Naive thymus-derived CD8-positive, alpha-beta T cell (primary cell): Measurements from ENCODE around the gene LAMA2. TPM values are rescaled to one million over a fixed set of nuclear protein-coding genes. Genes with fewer than 3 reads are reported as not detected.

Experiments used
- ATAC-seq, 2 donors: fragments of 150-1000 bp; cut with Tn5 transposase in 1 of 2; sonication (Bioruptor Pico), chemical (Tn5 transposase) in 1 of 2; 1 replicate in 1 of 2; 2 replicates in 1 of 2; pipeline ENCODE4 v1.10.0; 2021; ENCODE audit warnings: mild to moderate bottlenecking in 2 of 2, moderate library complexity in 2 of 2
- POLR2A ChIA-PET: fragments of 350-600 bp; sonication (Branson Sonifier 250); formaldehyde crosslinking; loops from one replicate; lab custom pipeline; 2021; ENCODE audit warnings: antibody characterized with exemption; lab: Charles Lee
- DNase-seq, 10 donors: peaks; one replicate each; pipeline versions ENCODE4 v3.0.0 to v3.0.0-alpha.2; 2020 to 2022
- H3K27ac Mint-ChIP-seq, 10 donors: one replicate each; pipeline ENCODE4 v1.8.0; 2020 to 2022; ENCODE audit warnings: mild to moderate bottlenecking in 10 of 10, mixed read lengths in 10 of 10, moderate library complexity in 4 of 10, inconsistent platforms in 1 of 10
- H3K27me3 Mint-ChIP-seq, 5 donors: one replicate each; pipeline ENCODE4 v1.8.0; 2021 to 2022; ENCODE audit warnings: mixed read lengths in 5 of 5
- H3K36me3 Mint-ChIP-seq, 3 donors: one replicate each; pipeline ENCODE4 v1.8.0; 2020 to 2022; ENCODE audit warnings: mixed read lengths in 3 of 3, mild to moderate bottlenecking in 2 of 3, inconsistent platforms in 1 of 3
- H3K4me1 Mint-ChIP-seq, 4 donors: one replicate each; pipeline ENCODE4 v1.8.0; 2021 to 2022; ENCODE audit warnings: mixed read lengths in 4 of 4
- H3K4me3 Mint-ChIP-seq, 10 donors: one replicate each; pipeline ENCODE4 v1.8.0; 2020 to 2022; ENCODE audit warnings: mild to moderate bottlenecking in 10 of 10, mixed read lengths in 10 of 10, moderate library complexity in 6 of 10, inconsistent platforms in 1 of 10
- H3K9me3 Mint-ChIP-seq, 9 donors: one replicate each; pipeline ENCODE4 v1.8.0; 2020 to 2022; ENCODE audit warnings: mixed read lengths in 9 of 9, mild to moderate bottlenecking in 3 of 9, inconsistent platforms in 1 of 9, moderate library complexity in 1 of 9
- polyA plus RNA-seq, 3 donors: library from polyadenylated mRNA; unstranded; fragments of 300-500 nt; fragmentation: Illumina TruSeq; gene quantifications; one replicate each; pipeline ENCODE4 v1.2.3, GENCODE V29; 2021
- total RNA-seq, 8 experiments: library from RNA in 2 of 8; stranded (reverse) in 2 of 8; gene quantifications; one replicate each; pipeline ENCODE4 v1.2.3 and lab custom pipeline; 2021 to 2026

Gene LAMA2
- total and polyA plus RNA-seq, 5 experiments from 2014 or later = not detected

DNA sequence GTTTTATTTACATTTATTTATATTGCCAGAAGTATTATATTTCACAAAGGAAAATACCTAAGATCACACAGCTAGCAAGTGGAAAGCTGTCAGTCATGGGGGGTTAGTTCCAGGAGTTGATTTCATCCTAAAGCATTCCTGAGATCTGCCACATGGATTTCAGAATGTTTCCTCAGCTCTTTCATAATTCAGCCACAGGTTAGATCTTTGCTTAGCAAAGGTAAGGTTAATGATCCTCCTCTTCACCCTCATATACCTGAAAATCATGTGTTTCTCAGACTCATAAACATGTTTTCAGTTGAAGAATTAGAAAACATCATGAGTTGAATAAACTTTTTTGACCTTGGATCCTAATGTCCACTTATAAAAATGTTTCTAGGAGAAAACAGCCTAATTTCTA lies 611.6 kb downstream of the LAMA2 start:
- no peak overlapping the region for H3K27ac Mint-ChIP-seq
- POLR2A ChIA-PET = no interaction called here
- no peaks in the 10 kb centered on the region for H3K9me3 Mint-ChIP-seq
- H3K27me3 Mint-ChIP-seq = peaks cover 0 to 3% (median 0%) of the 10 kb centered on the region in 5 donors
- no peaks in the 10 kb centered on the region for H3K36me3 Mint-ChIP-seq
- DNase-seq (no peak), ATAC-seq (no peak)
- H3K4me3 Mint-ChIP-seq = no peak overlapping the region
- peaks cover 13 to 32% (median 27%) of the 10 kb centered on the region in 4 donors for H3K4me1 Mint-ChIP-seq

DNA sequence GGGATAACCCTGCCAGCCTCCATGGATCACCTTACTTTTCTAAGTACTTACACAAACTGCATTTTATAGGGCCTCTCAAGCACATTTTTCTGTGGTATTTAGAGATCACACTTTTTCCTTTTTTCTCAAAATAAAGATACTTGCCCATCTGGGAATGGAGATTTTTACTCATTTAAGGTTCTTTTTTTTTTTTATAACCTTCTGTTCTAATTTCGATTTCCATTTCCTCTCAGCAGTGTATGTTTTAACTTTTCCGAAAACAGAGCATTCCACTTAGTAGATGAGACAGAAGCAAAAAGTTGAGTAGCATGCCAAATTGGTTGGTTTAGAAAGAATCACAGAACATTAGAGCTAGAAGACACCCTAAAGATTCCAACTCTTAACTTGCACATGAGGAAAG lies 612.7 kb downstream of the LAMA2 start:
- no peak for DNase-seq
- Mint-ChIP-seq H3K4me3 (no peak overlapping the region), H3K27me3 (peaks cover 0 to 3% (median 0%) of the 10 kb centered on the region in 5 donors), H3K36me3 (no peaks in the 10 kb centered on the region), H3K9me3 (no peaks in the 10 kb centered on the region), H3K27ac (peak overlapping the region in 2 of 10 donors; percentile 14 to 25), H3K4me1 (peaks cover 10 to 22% (median 18%) of the 10 kb centered on the region in 4 donors)
- ATAC-seq = no peak
- POLR2A ChIA-PET = no interaction called here

DNA sequence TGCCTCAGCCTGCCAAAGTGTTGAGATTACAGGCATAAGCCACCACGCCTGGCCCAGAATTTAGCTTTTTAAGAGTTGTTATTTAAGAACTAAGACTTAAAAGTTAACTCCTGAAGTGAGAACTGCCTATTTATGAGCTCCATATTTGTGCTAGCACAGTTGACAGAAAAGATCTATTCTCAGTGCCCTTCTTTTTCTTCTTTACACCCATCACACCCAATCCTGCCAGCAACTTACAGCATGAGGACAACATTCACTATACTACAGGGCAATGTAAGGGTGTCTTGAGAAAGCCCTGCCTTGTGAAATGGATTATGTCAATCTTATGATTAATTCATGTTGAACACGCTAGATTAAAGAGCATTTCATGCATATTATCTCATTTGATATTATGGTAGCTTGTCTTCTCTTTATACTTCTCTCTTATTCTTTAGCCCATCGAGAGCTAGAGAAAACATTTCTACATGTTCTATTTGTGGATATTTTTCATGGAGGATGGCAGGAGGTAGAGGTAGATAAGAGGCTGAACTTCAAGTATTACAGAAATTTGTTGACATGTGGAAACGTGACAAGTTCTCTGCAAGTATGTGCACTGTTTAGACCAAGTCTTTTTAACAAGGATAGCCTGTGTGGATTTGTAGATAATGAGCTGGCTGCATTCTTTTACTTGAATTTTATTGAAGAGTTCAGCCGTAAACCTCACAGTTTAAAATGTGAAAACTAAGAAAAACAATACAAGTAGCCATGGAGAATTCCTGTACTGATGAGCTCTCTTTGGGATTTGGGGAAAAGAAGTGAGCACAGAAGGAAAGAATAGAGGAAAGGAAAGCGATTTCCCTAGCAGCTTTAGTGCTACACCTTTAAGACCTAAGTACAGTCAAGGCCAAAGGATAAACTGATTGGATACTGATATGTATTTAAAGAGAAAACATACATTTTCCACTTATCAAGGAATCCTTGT lies 614.8 kb downstream of the LAMA2 start:
- Mint-ChIP-seq H3K27ac (no peak overlapping the region), H3K4me1 (peaks cover 8 to 19% (median 9%) of the 10 kb centered on the region in 4 donors), H3K4me3 (no peak overlapping the region), H3K9me3 (no peaks in the 10 kb centered on the region), H3K27me3 (peaks cover 0 to 3% (median 0%) of the 10 kb centered on the region in 5 donors), H3K36me3 (no peaks in the 10 kb centered on the region)
- DNase-seq = no peak
- ATAC-seq = no peak
- POLR2A ChIA-PET = no interaction called here

DNA sequence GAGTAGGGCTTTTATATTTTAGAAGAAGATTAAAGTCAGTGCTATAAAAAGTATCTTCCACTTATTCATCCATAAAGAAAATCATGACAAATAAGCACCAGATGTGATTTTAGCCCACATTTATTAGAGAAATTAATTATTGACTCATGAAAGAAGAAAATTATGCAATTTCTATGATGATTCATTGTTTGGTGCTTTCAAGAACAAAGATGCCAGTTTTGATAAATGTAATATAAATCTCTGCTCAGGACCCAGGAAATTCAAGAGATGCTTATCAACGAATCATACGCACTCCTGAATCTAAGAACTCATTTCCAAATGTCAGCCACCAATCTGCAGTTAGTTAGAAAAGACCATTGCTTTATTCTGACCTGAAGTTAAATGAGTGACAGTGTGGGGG lies 615.6 kb downstream of the LAMA2 start:
- ATAC-seq = no peak
- Mint-ChIP-seq H3K4me3 (peak overlapping the region; percentile 29 to 70 (median 62)), H3K36me3 (no peaks in the 10 kb centered on the region), H3K27me3 (peaks cover 0 to 3% (median 0%) of the 10 kb centered on the region in 5 donors), H3K9me3 (no peaks in the 10 kb centered on the region), H3K4me1 (peaks cover 8 to 19% (median 9%) of the 10 kb centered on the region in 4 donors), H3K27ac (peak overlapping the region in 3 of 10 donors; percentile 1 to 10 (median 10))
- POLR2A ChIA-PET = no interaction called here
- no peak for DNase-seq

DNA sequence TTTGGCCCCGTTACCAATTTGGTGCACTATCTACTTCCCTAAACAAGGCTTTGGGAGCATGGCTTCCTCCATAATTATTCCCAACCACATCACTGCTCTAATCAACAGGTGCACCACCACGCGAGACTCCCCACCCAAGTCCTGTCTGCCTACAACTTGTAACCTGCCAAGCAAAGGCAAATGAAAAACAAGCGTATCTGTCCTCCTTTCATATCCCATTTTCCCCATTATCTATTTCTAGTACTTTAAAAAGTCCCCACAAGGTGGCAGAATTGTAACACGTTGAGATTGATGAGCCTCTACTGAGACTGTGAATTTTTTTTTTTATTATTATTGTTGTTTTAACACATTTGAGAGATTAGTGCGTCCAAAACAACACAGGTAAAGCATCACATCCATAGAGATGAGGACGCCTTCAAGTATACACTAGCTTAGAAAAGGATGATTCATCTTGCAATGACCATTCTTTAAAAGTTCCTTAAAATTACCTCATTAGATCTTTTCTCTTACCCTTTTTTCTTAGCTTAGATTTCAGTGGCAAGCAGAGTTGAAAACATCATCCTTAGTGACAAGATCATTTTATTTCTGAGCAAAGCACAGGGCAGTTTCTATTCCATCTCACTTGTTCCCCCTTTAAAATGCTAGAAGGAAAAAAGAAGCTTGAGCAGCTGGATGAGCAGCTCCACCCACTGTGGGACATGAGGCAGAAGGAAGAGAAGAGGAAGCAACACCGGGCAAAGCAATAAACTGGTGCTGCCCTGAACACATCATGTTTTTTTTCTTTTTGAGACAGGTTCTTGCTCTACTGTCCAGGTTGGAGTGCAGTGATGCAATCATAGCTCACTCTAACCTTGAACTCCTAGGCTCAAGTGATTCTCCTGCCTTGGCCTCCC lies 616.3 kb downstream of the LAMA2 start:
- Mint-ChIP-seq H3K27ac (peak overlapping the region in 3 of 10 donors; percentile 1 to 10 (median 10)), H3K36me3 (no peaks in the 10 kb centered on the region), H3K4me3 (peak overlapping the region; percentile 29 to 70 (median 62)), H3K4me1 (peaks cover 8 to 19% (median 9%) of the 10 kb centered on the region in 4 donors), H3K9me3 (no peaks in the 10 kb centered on the region), H3K27me3 (peaks cover 0 to 3% (median 0%) of the 10 kb centered on the region in 5 donors)
- DNase-seq (peak in 5 of 10 donors; percentile 5 to 59 (median 58)), ATAC-seq (peak; percentile 69 to 80)
- POLR2A ChIA-PET = no interaction called here

DNA sequence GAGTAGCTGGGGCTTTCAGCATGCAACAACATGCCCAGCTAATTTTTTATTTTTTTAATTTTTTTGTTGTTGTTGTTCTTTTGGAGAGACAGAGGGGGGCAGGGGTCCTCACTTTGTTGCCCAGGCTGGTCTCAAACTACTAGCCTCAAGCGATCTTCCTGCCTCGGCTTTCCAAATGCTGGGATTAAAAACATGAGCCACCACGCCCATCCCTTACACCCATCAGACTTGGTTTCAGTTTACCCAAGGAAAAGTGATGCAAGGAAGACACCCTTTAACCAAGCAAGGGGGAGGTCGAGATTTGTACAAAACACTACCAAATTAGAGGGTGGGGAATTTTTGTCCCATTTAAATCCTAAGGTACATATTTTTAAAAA lies 616.9 kb downstream of the LAMA2 start:
- peaks cover 8 to 19% (median 9%) of the 10 kb centered on the region in 4 donors for H3K4me1 Mint-ChIP-seq
- POLR2A ChIA-PET = no interaction called here
- peaks cover 0 to 3% (median 0%) of the 10 kb centered on the region in 5 donors for H3K27me3 Mint-ChIP-seq
- no peak overlapping the region for H3K27ac Mint-ChIP-seq
- no peaks in the 10 kb centered on the region for H3K9me3 Mint-ChIP-seq
- no peak for ATAC-seq
- no peaks in the 10 kb centered on the region for H3K36me3 Mint-ChIP-seq
- no peak for DNase-seq
- no peak overlapping the region for H3K4me3 Mint-ChIP-seq

DNA sequence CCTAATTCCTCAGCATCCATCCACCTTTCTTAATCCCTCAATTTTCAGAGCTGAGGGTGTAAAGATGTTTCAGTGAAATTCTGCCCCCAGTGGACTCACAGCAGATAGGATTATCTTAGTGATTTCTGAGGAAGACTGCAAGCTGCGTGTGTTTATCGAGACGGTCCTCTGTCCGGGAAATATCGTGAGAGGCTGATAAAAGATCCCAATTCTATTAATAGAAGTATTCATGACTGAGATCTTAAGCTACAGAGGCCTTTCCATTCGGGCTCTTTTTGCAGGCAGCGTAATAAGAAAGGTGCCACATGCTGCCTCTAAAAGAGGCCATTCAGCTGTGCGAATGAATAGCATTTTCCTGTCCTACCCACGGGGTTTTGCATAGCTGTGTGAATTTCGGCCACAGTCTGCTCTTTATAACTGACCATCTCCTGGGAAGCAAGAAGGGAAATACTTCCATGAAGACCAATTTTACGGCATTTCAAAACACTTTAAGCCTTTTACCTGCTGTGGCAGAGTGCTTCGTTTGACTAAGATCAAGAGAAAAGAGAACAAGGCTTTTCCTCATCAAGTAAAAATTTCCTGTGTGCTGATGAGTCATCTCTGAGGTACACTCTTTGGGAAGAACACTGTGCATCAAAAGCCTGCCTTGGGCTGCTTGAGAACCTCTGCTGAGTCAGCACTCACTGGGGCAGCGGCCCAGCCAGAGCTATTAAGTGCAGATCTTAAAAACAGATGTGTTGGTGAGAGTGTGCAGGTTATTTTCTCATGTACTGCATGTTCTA lies 618.2 kb downstream of the LAMA2 start:
- Mint-ChIP-seq H3K4me3 (no peak overlapping the region), H3K4me1 (peaks cover 6 to 19% (median 9%) of the 10 kb centered on the region in 4 donors)

DNA sequence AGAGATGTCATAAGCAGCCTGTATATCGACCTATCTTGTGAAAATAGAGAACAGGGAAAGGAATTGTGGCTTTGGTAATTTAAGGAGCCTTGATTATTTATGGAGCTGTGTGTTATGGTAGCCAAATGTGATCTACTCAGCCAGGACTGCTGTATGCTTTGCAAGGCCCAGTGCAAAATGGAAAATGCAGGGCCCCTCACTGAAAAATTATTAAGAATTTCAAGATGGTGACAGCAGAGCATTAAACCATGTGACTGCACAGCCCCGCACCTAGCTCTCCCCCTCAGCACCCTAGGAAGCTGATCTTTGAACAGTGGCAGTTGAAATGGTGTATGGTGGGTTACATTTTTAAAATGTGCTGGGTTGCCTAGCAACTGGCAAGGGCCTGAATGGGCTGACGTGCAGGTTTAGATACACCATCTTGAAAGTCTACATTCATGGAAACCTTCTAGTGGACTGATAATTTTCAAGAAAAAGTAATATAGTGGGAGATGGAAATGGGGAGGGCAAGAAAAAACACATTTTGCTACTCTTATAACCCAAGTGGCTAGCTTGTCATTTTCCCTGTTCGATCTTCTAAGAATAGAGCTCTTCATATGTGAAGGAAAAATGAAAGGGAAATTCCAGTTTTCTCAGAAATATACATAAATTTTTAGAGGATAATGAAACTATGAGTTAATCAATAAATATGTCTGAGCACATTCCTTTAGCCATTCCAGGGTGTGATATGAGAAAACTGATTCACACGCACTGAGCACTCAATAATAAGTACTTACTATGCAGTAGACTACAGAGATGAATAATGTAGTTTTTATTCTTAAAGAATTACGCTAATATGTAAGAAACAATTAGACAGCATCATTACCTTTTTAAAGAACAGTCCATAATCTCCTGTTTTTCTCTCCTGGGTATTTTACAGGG lies 619.1 kb downstream of the LAMA2 start:
- POLR2A ChIA-PET = no interaction called here
- peaks cover 6 to 19% (median 9%) of the 10 kb centered on the region in 4 donors for H3K4me1 Mint-ChIP-seq
- peaks cover 0 to 3% (median 0%) of the 10 kb centered on the region in 5 donors for H3K27me3 Mint-ChIP-seq
- ATAC-seq = no peak
- no peaks in the 10 kb centered on the region for H3K36me3 Mint-ChIP-seq
- peak overlapping the region in 1 of 10 donors; percentile 66 for H3K27ac Mint-ChIP-seq
- H3K9me3 Mint-ChIP-seq = no peaks in the 10 kb centered on the region
- no peak for DNase-seq
- H3K4me3 Mint-ChIP-seq = no peak overlapping the region

More for the DNA sequence above, 618.2 kb downstream of the LAMA2 start:
- H3K27me3 Mint-ChIP-seq = peaks cover 0 to 3% (median 0%) of the 10 kb centered on the region in 5 donors
- DNase-seq = no peak
- H3K9me3 Mint-ChIP-seq = no peaks in the 10 kb centered on the region
- ATAC-seq = no peak
- POLR2A ChIA-PET = no interaction called here
- no peak overlapping the region for H3K27ac Mint-ChIP-seq
- H3K36me3 Mint-ChIP-seq = no peaks in the 10 kb centered on the region

DNA sequence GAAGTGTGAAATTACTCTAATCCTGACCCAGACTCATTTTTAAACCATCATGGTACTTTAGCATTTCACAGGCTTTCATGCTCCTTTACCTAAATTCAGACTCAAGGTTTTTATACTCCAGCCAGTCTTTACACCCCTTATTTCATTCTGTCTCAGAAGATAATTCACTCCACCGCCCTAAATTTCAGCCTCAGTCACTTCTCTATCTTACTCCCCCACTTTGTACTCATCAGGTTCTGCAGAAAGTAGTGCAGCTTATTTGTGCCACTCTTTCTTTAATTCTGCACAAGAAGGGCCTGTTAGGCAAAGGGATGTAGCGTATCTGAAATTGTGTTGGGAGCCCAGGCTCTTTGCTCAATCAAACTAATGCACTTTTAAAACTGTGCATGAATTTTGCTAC lies 621.5 kb downstream of the LAMA2 start:
- ATAC-seq (no peak), DNase-seq (no peak)
- Mint-ChIP-seq H3K36me3 (no peaks in the 10 kb centered on the region), H3K27me3 (no peaks in the 10 kb centered on the region), H3K27ac (no peak overlapping the region), H3K9me3 (no peaks in the 10 kb centered on the region), H3K4me3 (no peak overlapping the region), H3K4me1 (peaks cover 0 to 6% (median under 1%) of the 10 kb centered on the region in 4 donors)
- POLR2A ChIA-PET = no interaction called here

DNA sequence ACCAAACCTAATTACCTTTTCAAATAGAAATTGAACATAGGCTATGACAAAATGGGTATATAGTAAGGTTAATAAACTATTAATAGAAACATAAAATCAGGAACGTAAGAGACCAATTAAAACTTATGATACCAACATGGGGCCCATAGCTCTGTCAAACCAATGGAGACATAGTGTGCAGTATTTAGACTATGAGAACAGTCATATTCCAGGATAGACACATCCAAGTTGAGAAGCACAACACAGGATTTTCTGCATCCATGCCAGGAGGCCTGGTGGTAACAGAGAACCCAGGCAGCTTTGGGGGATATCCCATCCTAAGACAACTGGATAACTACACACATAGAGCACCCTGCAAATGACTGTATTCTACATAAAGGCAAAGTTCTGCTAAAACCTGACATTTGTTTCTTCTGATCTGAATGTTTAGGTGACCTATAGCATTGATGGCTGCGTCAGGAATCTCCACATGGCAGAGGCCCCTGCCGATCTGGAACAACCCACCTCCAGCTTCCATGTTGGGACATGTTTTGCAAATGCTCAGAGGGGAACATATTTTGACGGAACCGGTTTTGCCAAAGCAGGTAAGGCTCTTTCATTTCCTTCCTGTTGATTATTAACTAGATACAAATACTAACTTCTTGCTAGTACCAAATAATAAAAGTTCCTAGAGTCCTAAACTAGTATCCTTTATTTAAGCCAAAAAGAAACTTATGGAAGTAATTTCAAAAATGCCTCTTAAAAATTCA lies 624.3 kb downstream of the LAMA2 start:
- Mint-ChIP-seq H3K27ac (no peak overlapping the region), H3K4me3 (no peak overlapping the region), H3K9me3 (no peaks in the 10 kb centered on the region), H3K4me1 (no peaks in the 10 kb centered on the region), H3K36me3 (no peaks in the 10 kb centered on the region), H3K27me3 (peaks cover 0 to 6% (median 2%) of the 10 kb centered on the region in 5 donors)
- DNase-seq = no peak
- POLR2A ChIA-PET = no interaction called here
- ATAC-seq = no peak

DNA sequence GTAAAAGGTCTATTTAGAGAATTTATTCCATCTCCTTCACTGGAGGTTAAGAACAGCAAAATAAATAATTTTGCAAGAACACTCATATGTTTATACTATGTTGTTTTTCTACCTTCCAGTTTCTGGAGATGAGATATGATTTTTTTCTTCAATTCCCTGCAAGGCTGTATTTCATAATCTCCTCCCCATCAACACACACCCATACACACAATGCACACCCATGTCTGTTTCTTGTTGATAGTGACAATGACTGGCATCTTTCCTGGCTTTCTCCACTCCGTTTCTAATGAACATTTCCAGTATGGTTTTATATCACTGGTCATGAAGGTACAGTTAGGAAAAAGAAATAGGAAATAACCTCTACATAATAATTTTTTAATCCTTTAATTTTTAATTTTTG lies 624.9 kb downstream of the LAMA2 start:
- no peak overlapping the region for H3K4me3 Mint-ChIP-seq
- H3K36me3 Mint-ChIP-seq = no peaks in the 10 kb centered on the region
- DNase-seq = no peak
- no peak for ATAC-seq
- H3K4me1 Mint-ChIP-seq = no peaks in the 10 kb centered on the region
- no peak overlapping the region for H3K27ac Mint-ChIP-seq
- H3K27me3 Mint-ChIP-seq = peaks cover 0 to 8% (median 2%) of the 10 kb centered on the region in 5 donors
- POLR2A ChIA-PET = no interaction called here
- no peaks in the 10 kb centered on the region for H3K9me3 Mint-ChIP-seq
